SK-N-MC (cell line): Measurements from ENCODE around the gene CCDC9.

Experiments
- EZH2 ChIP-seq: fragments of 200-600 bp; sonication (generic); IDR thresholded peaks from one replicate; pipeline ENCODE4 v1.6.1; 2017; ENCODE audit warnings: antibody characterized with exemption
- FOXP2 ChIP-seq: optimal IDR thresholded peaks from 2 replicates; pipeline ENCODE3; 2011; ENCODE audit warnings: mild to moderate bottlenecking, moderate library complexity; ENCODE audit not compliant: insufficient read depth; ENCODE audit errors: extremely low read length, control extremely low read depth
- POLR2AphosphoS5 ChIP-seq: IDR thresholded peaks from 2 replicates; pipeline ENCODE4 v1.6.1; 2012; ENCODE audit warnings: mild to moderate bottlenecking, low read depth, low read length, borderline replicate concordance

DNA sequence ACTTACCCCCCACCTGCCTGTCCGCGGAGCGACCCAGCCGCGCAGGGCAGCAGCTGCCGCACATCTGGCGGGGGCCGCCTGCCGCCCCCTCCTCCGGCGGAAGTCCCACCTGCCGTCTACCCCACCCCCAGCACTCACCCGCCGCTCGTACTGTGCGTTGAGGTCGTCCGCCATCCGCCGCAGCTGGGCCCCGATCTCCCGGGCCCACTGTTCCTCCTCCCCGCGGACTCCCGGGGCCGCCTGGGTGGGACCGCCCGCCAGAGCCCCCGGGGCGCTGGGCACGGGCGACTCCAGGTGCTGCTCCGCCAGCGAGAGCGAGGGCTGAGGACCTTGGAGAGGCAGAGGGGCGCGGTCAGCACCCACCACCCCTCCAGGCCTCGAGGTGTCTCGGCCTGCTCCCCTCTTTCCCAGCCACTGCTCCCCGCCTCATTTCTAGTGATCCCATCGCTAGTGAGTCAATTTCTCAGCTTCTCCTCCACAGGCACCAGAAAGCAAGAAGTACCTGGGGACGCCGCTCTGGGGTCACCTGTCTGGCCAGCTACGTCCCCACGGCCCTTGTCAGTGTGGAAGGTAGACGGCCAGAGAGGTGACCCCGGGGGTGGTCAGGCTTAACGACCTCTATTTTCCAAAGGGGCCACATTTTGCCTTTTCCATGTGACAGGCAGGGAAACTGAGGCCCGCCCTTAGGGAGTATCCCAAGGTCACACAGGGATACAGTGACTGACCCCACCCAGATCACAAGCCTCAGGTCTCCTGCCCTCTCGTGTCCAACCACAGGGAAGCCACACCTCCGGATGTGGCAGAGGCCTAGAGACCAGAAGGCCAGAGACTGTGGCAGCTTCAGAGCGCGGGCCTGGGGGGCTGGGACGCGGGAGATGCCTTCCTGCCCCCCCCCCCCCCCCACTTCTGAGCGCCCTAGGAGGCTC lies 29.6 kb upstream of the CCDC9 start:
- no peak for TF ChIP-seq EZH2
- no peak for TF ChIP-seq POLR2AphosphoS5
- no peak for TF ChIP-seq FOXP2
